ENCODE data around the gene ADAMTS16. TPM values are rescaled to one million over a fixed set of nuclear protein-coding genes. Genes with fewer than 3 reads are reported as not detected.

Gene ADAMTS16
- total RNA-seq, 1 experiment from 2014 or later, result 30.1 TPM

DNA sequence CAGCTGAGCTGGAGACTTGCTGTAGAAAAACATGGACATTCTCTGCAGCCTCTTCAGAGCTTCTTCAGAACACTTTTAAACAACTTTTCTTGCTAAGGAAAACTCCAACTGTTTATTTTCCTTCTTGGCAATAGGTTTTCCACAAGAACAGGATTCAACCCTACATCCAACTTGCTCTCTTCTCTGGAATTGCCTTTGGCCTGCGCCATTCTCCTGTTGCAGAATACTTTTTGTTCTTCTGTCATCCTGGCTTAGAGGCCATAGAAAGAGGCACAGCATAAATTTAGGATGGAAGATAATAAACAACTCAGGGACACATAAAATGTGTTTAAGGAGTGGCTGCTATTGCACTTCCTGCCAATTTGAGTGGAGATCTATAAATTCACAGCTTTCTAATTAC lies 227.6 kb downstream of the ADAMTS16 start:
- Mint-ChIP-seq H3K4me3 (no peak overlapping the region), H3K9me3 (peaks cover 16% of the 10 kb centered on the region), H3K4me1 (peaks cover 32% of the 10 kb centered on the region), H3K27me3 (ENCODE audit: low read depth) (peaks cover 7% of the 10 kb centered on the region), H3K27ac (no peak overlapping the region), H3K36me3 (no peaks in the 10 kb centered on the region; the same call in 1 of the 2 replicates)
- ChIA-PET CTCF (no interaction called here), POLR2A (no interaction called here)
- TF ChIP-seq GRHL2 (CRISPR knock-in tag; IDR thresholded peaks at IDR 0.05; ENCODE audit: insufficient replicate concordance, severe bottlenecking) (no peak), ATF1 (CRISPR knock-in tag; IDR thresholded peaks at IDR 0.05) (no peak), TEAD1 (CRISPR knock-in tag; IDR thresholded peaks at IDR 0.05) (no peak), GTF2I (CRISPR knock-in tag; conservative IDR thresholded peaks at IDR 0.05) (no peak), TP53 (CRISPR knock-in tag; IDR thresholded peaks at IDR 0.05) (no peak), JUN (CRISPR knock-in tag; IDR thresholded peaks at IDR 0.05) (no peak), ETV6 (CRISPR knock-in tag; IDR thresholded peaks at IDR 0.05) (no peak), NFATC4 (CRISPR knock-in tag; IDR thresholded peaks at IDR 0.05) (no peak)
- TF ChIP-seq, protein P1, sequence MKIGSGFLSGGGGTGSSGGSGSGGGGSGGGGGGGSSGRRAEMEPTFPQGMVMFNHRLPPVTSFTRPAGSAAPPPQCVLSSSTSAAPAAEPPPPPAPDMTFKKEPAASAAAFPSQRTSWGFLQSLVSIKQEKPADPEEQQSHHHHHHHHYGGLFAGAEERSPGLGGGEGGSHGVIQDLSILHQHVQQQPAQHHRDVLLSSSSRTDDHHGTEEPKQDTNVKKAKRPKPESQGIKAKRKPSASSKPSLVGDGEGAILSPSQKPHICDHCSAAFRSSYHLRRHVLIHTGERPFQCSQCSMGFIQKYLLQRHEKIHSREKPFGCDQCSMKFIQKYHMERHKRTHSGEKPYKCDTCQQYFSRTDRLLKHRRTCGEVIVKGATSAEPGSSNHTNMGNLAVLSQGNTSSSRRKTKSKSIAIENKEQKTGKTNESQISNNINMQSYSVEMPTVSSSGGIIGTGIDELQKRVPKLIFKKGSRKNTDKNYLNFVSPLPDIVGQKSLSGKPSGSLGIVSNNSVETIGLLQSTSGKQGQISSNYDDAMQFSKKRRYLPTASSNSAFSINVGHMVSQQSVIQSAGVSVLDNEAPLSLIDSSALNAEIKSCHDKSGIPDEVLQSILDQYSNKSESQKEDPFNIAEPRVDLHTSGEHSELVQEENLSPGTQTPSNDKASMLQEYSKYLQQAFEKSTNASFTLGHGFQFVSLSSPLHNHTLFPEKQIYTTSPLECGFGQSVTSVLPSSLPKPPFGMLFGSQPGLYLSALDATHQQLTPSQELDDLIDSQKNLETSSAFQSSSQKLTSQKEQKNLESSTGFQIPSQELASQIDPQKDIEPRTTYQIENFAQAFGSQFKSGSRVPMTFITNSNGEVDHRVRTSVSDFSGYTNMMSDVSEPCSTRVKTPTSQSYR (CRISPR knock-in tag; IDR thresholded peaks at IDR 0.05), result no peak
- TF ChIP-seq, protein P2, sequence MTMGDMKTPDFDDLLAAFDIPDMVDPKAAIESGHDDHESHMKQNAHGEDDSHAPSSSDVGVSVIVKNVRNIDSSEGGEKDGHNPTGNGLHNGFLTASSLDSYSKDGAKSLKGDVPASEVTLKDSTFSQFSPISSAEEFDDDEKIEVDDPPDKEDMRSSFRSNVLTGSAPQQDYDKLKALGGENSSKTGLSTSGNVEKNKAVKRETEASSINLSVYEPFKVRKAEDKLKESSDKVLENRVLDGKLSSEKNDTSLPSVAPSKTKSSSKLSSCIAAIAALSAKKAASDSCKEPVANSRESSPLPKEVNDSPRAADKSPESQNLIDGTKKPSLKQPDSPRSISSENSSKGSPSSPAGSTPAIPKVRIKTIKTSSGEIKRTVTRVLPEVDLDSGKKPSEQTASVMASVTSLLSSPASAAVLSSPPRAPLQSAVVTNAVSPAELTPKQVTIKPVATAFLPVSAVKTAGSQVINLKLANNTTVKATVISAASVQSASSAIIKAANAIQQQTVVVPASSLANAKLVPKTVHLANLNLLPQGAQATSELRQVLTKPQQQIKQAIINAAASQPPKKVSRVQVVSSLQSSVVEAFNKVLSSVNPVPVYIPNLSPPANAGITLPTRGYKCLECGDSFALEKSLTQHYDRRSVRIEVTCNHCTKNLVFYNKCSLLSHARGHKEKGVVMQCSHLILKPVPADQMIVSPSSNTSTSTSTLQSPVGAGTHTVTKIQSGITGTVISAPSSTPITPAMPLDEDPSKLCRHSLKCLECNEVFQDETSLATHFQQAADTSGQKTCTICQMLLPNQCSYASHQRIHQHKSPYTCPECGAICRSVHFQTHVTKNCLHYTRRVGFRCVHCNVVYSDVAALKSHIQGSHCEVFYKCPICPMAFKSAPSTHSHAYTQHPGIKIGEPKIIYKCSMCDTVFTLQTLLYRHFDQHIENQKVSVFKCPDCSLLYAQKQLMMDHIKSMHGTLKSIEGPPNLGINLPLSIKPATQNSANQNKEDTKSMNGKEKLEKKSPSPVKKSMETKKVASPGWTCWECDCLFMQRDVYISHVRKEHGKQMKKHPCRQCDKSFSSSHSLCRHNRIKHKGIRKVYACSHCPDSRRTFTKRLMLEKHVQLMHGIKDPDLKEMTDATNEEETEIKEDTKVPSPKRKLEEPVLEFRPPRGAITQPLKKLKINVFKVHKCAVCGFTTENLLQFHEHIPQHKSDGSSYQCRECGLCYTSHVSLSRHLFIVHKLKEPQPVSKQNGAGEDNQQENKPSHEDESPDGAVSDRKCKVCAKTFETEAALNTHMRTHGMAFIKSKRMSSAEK (CRISPR knock-in tag; IDR thresholded peaks at IDR 0.05; ENCODE audit: borderline replicate concordance), result no peak
- TF ChIP-seq, protein P3, sequence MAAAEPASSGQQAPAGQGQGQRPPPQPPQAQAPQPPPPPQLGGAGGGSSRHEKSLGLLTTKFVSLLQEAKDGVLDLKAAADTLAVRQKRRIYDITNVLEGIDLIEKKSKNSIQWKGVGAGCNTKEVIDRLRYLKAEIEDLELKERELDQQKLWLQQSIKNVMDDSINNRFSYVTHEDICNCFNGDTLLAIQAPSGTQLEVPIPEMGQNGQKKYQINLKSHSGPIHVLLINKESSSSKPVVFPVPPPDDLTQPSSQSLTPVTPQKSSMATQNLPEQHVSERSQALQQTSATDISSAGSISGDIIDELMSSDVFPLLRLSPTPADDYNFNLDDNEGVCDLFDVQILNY (CRISPR knock-in tag; IDR thresholded peaks at IDR 0.05), result no peak
- TF ChIP-seq, protein P4, sequence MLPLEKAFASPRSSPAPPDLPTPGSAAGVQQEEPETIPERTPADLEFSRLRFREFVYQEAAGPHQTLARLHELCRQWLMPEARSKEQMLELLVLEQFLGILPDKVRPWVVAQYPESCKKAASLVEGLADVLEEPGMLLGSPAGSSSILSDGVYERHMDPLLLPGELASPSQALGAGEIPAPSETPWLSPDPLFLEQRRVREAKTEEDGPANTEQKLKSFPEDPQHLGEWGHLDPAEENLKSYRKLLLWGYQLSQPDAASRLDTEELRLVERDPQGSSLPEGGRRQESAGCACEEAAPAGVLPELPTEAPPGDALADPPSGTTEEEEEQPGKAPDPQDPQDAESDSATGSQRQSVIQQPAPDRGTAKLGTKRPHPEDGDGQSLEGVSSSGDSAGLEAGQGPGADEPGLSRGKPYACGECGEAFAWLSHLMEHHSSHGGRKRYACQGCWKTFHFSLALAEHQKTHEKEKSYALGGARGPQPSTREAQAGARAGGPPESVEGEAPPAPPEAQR (CRISPR knock-in tag; IDR thresholded peaks at IDR 0.05), result no peak
- TF ChIP-seq, protein P5, sequence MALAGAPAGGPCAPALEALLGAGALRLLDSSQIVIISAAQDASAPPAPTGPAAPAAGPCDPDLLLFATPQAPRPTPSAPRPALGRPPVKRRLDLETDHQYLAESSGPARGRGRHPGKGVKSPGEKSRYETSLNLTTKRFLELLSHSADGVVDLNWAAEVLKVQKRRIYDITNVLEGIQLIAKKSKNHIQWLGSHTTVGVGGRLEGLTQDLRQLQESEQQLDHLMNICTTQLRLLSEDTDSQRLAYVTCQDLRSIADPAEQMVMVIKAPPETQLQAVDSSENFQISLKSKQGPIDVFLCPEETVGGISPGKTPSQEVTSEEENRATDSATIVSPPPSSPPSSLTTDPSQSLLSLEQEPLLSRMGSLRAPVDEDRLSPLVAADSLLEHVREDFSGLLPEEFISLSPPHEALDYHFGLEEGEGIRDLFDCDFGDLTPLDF (CRISPR knock-in tag; IDR thresholded peaks at IDR 0.05), result no peak
- ATAC-seq (no peak), DNase-seq (ENCODE audit: low spot score) (no peak)

DNA sequence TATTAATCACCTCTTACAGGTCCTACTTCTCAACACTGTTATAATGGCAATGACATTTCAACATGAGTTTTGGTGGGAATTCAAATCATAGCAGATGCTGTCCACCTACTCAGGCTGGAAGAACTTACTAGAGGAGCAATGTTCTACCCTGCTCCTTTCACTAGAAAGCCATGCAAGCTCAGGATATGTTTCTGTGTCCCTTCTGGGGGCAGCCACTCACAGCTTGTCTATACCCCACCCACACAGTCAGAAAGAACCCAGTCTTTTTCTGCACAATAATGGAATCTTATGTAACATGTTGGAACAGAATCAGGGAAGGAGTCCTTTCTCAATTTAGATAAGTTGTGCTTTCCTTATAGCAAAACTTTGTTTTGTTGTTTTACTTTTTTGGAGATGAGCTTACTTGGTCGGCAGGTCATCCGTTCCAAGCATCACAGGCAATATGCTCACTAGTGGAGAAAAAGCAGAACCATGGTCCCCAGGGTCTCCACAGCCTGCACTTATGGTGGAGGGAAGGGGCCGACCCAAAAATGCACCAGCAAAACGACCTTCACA lies 229.0 kb downstream of the ADAMTS16 start:
- H3K9me3 Mint-ChIP-seq, result peaks cover 15% of the 10 kb centered on the region
- ATAC-seq (no peak), DNase-seq (ENCODE audit: low spot score) (no peak)
- peaks cover 27% of the 10 kb centered on the region for H3K4me1 Mint-ChIP-seq
- POLR2A ChIA-PET, result no interaction called here
- CTCF ChIA-PET, result interaction anchor here (1.0 to 1.5 kb wide), 2 partner anchors 76 to 229 kb away, joined by 3 read pairs; no protein-coding TSS in a partner anchor
- no peak overlapping the region for H3K27ac Mint-ChIP-seq
- peaks cover 7% of the 10 kb centered on the region for H3K27me3 Mint-ChIP-seq (ENCODE audit: low read depth)
- H3K36me3 Mint-ChIP-seq, result no peaks in the 10 kb centered on the region; the same call in 1 of the 2 replicates
- no peak overlapping the region for H3K4me3 Mint-ChIP-seq
- TF ChIP-seq NFE2L1 (CRISPR knock-in tag; IDR thresholded peaks at IDR 0.05), result no peak
- TF ChIP-seq, protein P6, sequence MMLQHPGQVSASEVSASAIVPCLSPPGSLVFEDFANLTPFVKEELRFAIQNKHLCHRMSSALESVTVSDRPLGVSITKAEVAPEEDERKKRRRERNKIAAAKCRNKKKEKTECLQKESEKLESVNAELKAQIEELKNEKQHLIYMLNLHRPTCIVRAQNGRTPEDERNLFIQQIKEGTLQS (CRISPR knock-in tag; conservative IDR thresholded peaks at IDR 0.05), result no peak
- TF ChIP-seq, protein P7, sequence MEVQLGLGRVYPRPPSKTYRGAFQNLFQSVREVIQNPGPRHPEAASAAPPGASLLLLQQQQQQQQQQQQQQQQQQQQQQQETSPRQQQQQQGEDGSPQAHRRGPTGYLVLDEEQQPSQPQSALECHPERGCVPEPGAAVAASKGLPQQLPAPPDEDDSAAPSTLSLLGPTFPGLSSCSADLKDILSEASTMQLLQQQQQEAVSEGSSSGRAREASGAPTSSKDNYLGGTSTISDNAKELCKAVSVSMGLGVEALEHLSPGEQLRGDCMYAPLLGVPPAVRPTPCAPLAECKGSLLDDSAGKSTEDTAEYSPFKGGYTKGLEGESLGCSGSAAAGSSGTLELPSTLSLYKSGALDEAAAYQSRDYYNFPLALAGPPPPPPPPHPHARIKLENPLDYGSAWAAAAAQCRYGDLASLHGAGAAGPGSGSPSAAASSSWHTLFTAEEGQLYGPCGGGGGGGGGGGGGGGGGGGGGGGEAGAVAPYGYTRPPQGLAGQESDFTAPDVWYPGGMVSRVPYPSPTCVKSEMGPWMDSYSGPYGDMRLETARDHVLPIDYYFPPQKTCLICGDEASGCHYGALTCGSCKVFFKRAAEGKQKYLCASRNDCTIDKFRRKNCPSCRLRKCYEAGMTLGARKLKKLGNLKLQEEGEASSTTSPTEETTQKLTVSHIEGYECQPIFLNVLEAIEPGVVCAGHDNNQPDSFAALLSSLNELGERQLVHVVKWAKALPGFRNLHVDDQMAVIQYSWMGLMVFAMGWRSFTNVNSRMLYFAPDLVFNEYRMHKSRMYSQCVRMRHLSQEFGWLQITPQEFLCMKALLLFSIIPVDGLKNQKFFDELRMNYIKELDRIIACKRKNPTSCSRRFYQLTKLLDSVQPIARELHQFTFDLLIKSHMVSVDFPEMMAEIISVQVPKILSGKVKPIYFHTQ (CRISPR knock-in tag; IDR thresholded peaks at IDR 0.05), result no peak
- TF ChIP-seq MXD4 (CRISPR knock-in tag; IDR thresholded peaks at IDR 0.05; ENCODE audit: borderline replicate concordance), result no peak
- TF ChIP-seq NR2C2 (CRISPR knock-in tag; IDR thresholded peaks at IDR 0.05), result no peak
- TF ChIP-seq, protein P8, sequence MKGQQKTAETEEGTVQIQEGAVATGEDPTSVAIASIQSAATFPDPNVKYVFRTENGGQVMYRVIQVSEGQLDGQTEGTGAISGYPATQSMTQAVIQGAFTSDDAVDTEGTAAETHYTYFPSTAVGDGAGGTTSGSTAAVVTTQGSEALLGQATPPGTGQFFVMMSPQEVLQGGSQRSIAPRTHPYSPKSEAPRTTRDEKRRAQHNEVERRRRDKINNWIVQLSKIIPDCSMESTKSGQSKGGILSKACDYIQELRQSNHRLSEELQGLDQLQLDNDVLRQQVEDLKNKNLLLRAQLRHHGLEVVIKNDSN (CRISPR knock-in tag; IDR thresholded peaks at IDR 0.05), result no peak
- no peak for TF ChIP-seq MYBL2 (CRISPR knock-in tag; IDR thresholded peaks at IDR 0.05)

All from WTC11 (cell line).